SK-N-SH treated with all-trans-retinoic acid at 6 μM for 48 hours (cell line): ENCODE results near the gene PSMA7.

ENCODE experiments used
- ATAC-seq: fragments of 200-7000 bp; cut with Tn5 transposase; 3 replicates; pipeline ENCODE4 v1.9.1; 2020; ENCODE audit warnings: mild to moderate bottlenecking, moderate library complexity
- BACH2 ChIP-seq: fragments of 250-450 bp; sonication (Bioruptor Pico); IDR thresholded peaks from 2 replicates; pipeline ENCODE4 v1.9.0; 2021; ENCODE audit warnings: mild to moderate bottlenecking, borderline replicate concordance
- CSRNP3 ChIP-seq: fragments of 250-450 bp; sonication (Bioruptor Pico); IDR thresholded peaks from 2 replicates; pipeline ENCODE4 v1.5.1; 2021; ENCODE audit warnings: mild to moderate bottlenecking, moderate library complexity
- ESRRG ChIP-seq: fragments of 250-450 bp; sonication (Bioruptor Pico); IDR thresholded peaks from 2 replicates; pipeline ENCODE4 v1.6.1; 2021; ENCODE audit warnings: mild to moderate bottlenecking
- GLIS3 ChIP-seq: fragments of 250-450 bp; sonication (Bioruptor Pico); IDR thresholded peaks from 2 replicates; pipeline ENCODE4 v1.5.0; 2020; ENCODE audit warnings: mild to moderate bottlenecking, moderate library complexity
- ISL1 ChIP-seq: fragments of 250-450 bp; sonication (Bioruptor Pico); IDR thresholded peaks from 2 replicates; pipeline ENCODE4 v2.1.2; 2022; ENCODE audit warnings: mild to moderate bottlenecking, moderate library complexity
- OSR1 ChIP-seq: fragments of 250-450 bp; sonication (Bioruptor Pico); IDR thresholded peaks from 2 replicates; pipeline ENCODE4 v1.8.0; 2022; ENCODE audit warnings: moderate library complexity, mild to moderate bottlenecking, inconsistent platforms
- PPARA ChIP-seq: fragments of 250-450 bp; sonication (Bioruptor Pico); IDR thresholded peaks from 2 replicates; pipeline ENCODE4 v1.5.0; 2020; ENCODE audit warnings: mild to moderate bottlenecking, borderline replicate concordance
- RARB ChIP-seq: fragments of 250-450 bp; sonication (Bioruptor Pico); IDR thresholded peaks from 2 replicates; pipeline ENCODE4 v1.8.0; 2021; ENCODE audit warnings: mild to moderate bottlenecking, moderate library complexity
- SNAI2 ChIP-seq: fragments of 250-450 bp; sonication (Bioruptor Pico); IDR thresholded peaks from 2 replicates; pipeline ENCODE4 v1.5.0; 2020; ENCODE audit warnings: mild to moderate bottlenecking, moderate library complexity
- ZC3H10 ChIP-seq: fragments of 250-450 bp; sonication (Bioruptor Pico); IDR thresholded peaks from 2 replicates; pipeline ENCODE4 v1.5.1; 2021; ENCODE audit warnings: mild to moderate bottlenecking, moderate library complexity
- ZFP3 ChIP-seq: fragments of 250-450 bp; sonication (Bioruptor Pico); IDR thresholded peaks from 2 replicates; pipeline ENCODE4 v1.5.0; 2020; ENCODE audit warnings: mild to moderate bottlenecking, moderate library complexity
- ZFP30 ChIP-seq: fragments of 450-650 bp; formaldehyde crosslinking; IDR thresholded peaks from 2 replicates; pipeline ENCODE4 v1.5.0; 2022; ENCODE audit warnings: mild to moderate bottlenecking, moderate library complexity
- ZNF565 ChIP-seq: fragments of 450-650 bp; formaldehyde crosslinking; conservative IDR thresholded peaks from 2 replicates; pipeline ENCODE4 v1.5.0; 2020; ENCODE audit warnings: low read depth, mild to moderate bottlenecking, moderate library complexity
- ZNF70 ChIP-seq: fragments of 450-650 bp; formaldehyde crosslinking; IDR thresholded peaks from 2 replicates; pipeline ENCODE4 v1.5.0; 2020; ENCODE audit warnings: mild to moderate bottlenecking, moderate library complexity
- TF ChIP-seq, protein P1 (sequence below): fragments of 250-450 bp; sonication (Bioruptor Pico); IDR thresholded peaks from 2 replicates; pipeline ENCODE4 v1.5.0; 2020; ENCODE audit warnings: mild to moderate bottlenecking, moderate library complexity
- TF ChIP-seq, protein P2 (sequence below): fragments of 250-450 bp; sonication (Bioruptor Pico); IDR thresholded peaks from 2 replicates; pipeline ENCODE4 v1.8.0; 2021; ENCODE audit warnings: low read depth, mild to moderate bottlenecking, moderate library complexity, borderline replicate concordance
- TF ChIP-seq, protein P3 (sequence below): fragments of 250-450 bp; sonication (Bioruptor Pico); IDR thresholded peaks from 2 replicates; pipeline ENCODE4 v1.5.1; 2020; ENCODE audit warnings: low read depth, mild to moderate bottlenecking, moderate library complexity

The PSMA7 gene

GRCh38 chr20:62136283-62137091 lies 6.7 kb downstream of the PSMA7 start:
- TF ChIP-seq ZFP3 (no peak), OSR1 (CRISPR knock-in tag) (no peak), ZFP30 (CRISPR knock-in tag) (no peak), RARB (CRISPR knock-in tag) (no peak), ZC3H10 (CRISPR knock-in tag) (no peak)
- TF ChIP-seq, protein P1, sequence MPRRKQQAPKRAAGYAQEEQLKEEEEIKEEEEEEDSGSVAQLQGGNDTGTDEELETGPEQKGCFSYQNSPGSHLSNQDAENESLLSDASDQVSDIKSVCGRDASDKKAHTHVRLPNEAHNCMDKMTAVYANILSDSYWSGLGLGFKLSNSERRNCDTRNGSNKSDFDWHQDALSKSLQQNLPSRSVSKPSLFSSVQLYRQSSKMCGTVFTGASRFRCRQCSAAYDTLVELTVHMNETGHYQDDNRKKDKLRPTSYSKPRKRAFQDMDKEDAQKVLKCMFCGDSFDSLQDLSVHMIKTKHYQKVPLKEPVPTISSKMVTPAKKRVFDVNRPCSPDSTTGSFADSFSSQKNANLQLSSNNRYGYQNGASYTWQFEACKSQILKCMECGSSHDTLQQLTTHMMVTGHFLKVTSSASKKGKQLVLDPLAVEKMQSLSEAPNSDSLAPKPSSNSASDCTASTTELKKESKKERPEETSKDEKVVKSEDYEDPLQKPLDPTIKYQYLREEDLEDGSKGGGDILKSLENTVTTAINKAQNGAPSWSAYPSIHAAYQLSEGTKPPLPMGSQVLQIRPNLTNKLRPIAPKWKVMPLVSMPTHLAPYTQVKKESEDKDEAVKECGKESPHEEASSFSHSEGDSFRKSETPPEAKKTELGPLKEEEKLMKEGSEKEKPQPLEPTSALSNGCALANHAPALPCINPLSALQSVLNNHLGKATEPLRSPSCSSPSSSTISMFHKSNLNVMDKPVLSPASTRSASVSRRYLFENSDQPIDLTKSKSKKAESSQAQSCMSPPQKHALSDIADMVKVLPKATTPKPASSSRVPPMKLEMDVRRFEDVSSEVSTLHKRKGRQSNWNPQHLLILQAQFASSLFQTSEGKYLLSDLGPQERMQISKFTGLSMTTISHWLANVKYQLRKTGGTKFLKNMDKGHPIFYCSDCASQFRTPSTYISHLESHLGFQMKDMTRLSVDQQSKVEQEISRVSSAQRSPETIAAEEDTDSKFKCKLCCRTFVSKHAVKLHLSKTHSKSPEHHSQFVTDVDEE: no peak
- peak; percentile 74 for ATAC-seq

- no peak for TF ChIP-seq ESRRG (CRISPR knock-in tag)
- no peak for TF ChIP-seq ZNF565
- TF ChIP-seq, protein P2, sequence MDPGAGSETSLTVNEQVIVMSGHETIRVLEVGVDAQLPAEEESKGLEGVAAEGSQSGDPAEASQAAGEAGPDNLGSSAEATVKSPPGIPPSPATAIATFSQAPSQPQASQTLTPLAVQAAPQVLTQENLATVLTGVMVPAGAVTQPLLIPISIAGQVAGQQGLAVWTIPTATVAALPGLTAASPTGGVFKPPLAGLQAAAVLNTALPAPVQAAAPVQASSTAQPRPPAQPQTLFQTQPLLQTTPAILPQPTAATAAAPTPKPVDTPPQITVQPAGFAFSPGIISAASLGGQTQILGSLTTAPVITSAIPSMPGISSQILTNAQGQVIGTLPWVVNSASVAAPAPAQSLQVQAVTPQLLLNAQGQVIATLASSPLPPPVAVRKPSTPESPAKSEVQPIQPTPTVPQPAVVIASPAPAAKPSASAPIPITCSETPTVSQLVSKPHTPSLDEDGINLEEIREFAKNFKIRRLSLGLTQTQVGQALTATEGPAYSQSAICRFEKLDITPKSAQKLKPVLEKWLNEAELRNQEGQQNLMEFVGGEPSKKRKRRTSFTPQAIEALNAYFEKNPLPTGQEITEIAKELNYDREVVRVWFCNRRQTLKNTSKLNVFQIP (CRISPR knock-in tag): no peak
- no peak for TF ChIP-seq ISL1 (CRISPR knock-in tag)
- TF ChIP-seq PPARA (CRISPR knock-in tag): no peak
- TF ChIP-seq CSRNP3: no peak
- no peak for TF ChIP-seq ZNF70 (CRISPR knock-in tag)
- no peak for TF ChIP-seq GLIS3 (CRISPR knock-in tag)
- TF ChIP-seq ZFP3: no peak
- no peak for TF ChIP-seq BACH2
- TF ChIP-seq, protein P1: no peak
- no peak for TF ChIP-seq SNAI2
- no peak for TF ChIP-seq ZFP30 (CRISPR knock-in tag)
- no peak for ATAC-seq
Observed at GRCh38 chr20:62135573-62136266, 7.5 kb downstream of the PSMA7 start.

DNA sequence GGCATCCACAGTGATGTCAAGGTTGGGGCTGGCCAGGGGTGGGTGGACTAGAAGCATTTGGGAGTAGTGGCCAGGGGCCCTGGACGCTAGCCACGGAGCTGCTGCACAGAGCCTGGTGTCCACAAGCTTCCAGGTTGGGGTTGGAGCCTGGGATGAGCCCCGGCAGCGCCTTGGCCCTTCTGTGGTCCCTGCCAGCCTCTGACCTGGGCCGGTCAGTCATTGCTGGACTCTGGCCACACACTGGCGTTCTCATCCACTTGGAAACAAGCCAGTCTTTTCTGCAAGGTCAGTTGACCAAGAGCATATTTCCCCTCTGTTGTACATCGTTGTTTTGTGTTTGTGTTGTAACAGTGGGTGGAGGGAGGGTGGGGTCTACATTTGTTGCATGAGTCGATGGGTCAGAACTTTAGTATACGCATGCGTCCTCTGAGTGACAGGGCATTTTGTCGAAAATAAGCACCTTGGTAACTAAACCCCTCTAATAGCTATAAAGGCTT lies 8.4 kb downstream of the PSMA7 start:
- TF ChIP-seq, protein P1: no peak
- TF ChIP-seq, protein P2 (CRISPR knock-in tag): no peak
- no peak for TF ChIP-seq OSR1 (CRISPR knock-in tag)
- TF ChIP-seq ISL1 (CRISPR knock-in tag): no peak
- TF ChIP-seq, protein P3, sequence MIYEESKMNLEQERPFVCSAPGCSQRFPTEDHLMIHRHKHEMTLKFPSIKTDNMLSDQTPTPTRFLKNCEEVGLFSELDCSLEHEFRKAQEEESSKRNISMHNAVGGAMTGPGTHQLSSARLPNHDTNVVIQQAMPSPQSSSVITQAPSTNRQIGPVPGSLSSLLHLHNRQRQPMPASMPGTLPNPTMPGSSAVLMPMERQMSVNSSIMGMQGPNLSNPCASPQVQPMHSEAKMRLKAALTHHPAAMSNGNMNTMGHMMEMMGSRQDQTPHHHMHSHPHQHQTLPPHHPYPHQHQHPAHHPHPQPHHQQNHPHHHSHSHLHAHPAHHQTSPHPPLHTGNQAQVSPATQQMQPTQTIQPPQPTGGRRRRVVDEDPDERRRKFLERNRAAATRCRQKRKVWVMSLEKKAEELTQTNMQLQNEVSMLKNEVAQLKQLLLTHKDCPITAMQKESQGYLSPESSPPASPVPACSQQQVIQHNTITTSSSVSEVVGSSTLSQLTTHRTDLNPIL (CRISPR knock-in tag): no peak
- no peak for TF ChIP-seq ZNF565
- TF ChIP-seq CSRNP3: no peak
- TF ChIP-seq SNAI2: no peak
- no peak for ATAC-seq
